Loucy (cell line): ENCODE measurements around the gene SH3RF3.

Experiments
- EZH2phosphoT487 ChIP-seq: fragments of 200-600 bp; IDR thresholded peaks from 2 replicates; pipeline ENCODE4 v1.6.1; 2018; ENCODE audit warnings: antibody characterized with exemption, mild to moderate bottlenecking, moderate library complexity, borderline replicate concordance
- TF ChIP-seq, protein P1 (sequence below): fragments of 200-600 bp; sonication (generic); conservative IDR thresholded peaks from 2 replicates; pipeline ENCODE4 v1.5.1; 2014; ENCODE audit warnings: mild to moderate bottlenecking, antibody characterized with exemption, low read length

- TF ChIP-seq, protein P1, sequence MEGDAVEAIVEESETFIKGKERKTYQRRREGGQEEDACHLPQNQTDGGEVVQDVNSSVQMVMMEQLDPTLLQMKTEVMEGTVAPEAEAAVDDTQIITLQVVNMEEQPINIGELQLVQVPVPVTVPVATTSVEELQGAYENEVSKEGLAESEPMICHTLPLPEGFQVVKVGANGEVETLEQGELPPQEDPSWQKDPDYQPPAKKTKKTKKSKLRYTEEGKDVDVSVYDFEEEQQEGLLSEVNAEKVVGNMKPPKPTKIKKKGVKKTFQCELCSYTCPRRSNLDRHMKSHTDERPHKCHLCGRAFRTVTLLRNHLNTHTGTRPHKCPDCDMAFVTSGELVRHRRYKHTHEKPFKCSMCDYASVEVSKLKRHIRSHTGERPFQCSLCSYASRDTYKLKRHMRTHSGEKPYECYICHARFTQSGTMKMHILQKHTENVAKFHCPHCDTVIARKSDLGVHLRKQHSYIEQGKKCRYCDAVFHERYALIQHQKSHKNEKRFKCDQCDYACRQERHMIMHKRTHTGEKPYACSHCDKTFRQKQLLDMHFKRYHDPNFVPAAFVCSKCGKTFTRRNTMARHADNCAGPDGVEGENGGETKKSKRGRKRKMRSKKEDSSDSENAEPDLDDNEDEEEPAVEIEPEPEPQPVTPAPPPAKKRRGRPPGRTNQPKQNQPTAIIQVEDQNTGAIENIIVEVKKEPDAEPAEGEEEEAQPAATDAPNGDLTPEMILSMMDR, result no peak
- TF ChIP-seq EZH2phosphoT487, result no peak
Measured at GRCh38 chr2:109432421-109432820, 303.4 kb downstream of the SH3RF3 start.
